Iris pigment epithelial cell (primary cell): Measurements from ENCODE around the gene ANKMY2.
"Not testable (repeated sequence)": the region's sequence is repeated elsewhere in the genome, so short reads cannot be mapped to it uniquely, and the experiment has no call there.

Experiments
- DNase-seq: peaks from one replicate; pipeline ENCODE4 v3.0.0-alpha.2; 2011; ENCODE audit warnings: low read depth

Gene ANKMY2

GRCh38 chr7:16645593-16646471 is at the start of gene ANKMY2, which contains the start of gene BZW2:
TSS of gene ANKMY2 (minus strand) at chr7:16645754. CDS start at chr7:16645573, 181 bp downstream.
TSS of gene BZW2 (plus strand) at chr7:16646181. CDS start at chr7:16665444, 19,263 bp downstream.
- peak; percentile 99 for DNase-seq

- DNase-seq = no peak
Measured at GRCh38 chr7:16694806-16695205, 49.3 kb upstream of the ANKMY2 start.

GRCh38 chr7:16693601-16694318 is 48.2 kb upstream of the ANKMY2 start:
- peak; percentile 20 for DNase-seq

GRCh38 chr7:16691241-16691640 is 45.7 kb upstream of the ANKMY2 start:
- DNase-seq = no peak

GRCh38 chr7:16688249-16688648 is 42.7 kb upstream of the ANKMY2 start:
- DNase-seq = peak; percentile 16

GRCh38 chr7:16685535-16685934 is 40.0 kb upstream of the ANKMY2 start:
- no peak for DNase-seq

GRCh38 chr7:16684935-16685334 is 39.4 kb upstream of the ANKMY2 start:
- no peak for DNase-seq

GRCh38 chr7:16678645-16679566 is 33.4 kb upstream of the ANKMY2 start:
- DNase-seq = not testable (repeated sequence)

- DNase-seq = no peak
Measured at GRCh38 chr7:16677978-16678494, 32.5 kb upstream of the ANKMY2 start.

GRCh38 chr7:16675277-16675676 is 29.7 kb upstream of the ANKMY2 start:
- no peak for DNase-seq

- no peak for DNase-seq
Measured at GRCh38 chr7:16671811-16672210, 26.3 kb upstream of the ANKMY2 start.

- no peak for DNase-seq
Measured at GRCh38 chr7:16670731-16671344, 25.3 kb upstream of the ANKMY2 start.

GRCh38 chr7:16670021-16670420 is 24.5 kb upstream of the ANKMY2 start:
- peak; percentile 74 for DNase-seq

GRCh38 chr7:16669581-16669980 is 24.0 kb upstream of the ANKMY2 start:
- DNase-seq = peak; percentile 78

GRCh38 chr7:16668978-16669377 is 23.4 kb upstream of the ANKMY2 start:
- peak; percentile 62 for DNase-seq

GRCh38 chr7:16668049-16668858 is 22.7 kb upstream of the ANKMY2 start:
- peak; percentile 100 for DNase-seq

GRCh38 chr7:16667355-16667754 is 21.8 kb upstream of the ANKMY2 start:
- no peak for DNase-seq

- no peak for DNase-seq
Measured at GRCh38 chr7:16661924-16662323, 16.4 kb upstream of the ANKMY2 start.

- DNase-seq = peak; percentile 69
Measured at GRCh38 chr7:16660702-16661464, 15.3 kb upstream of the ANKMY2 start.
